GM13976 (cell line): Measurements from ENCODE around the gene GNAQ.
"Not testable (repeated sequence)": the region's sequence is repeated elsewhere in the genome, so short reads cannot be mapped to it uniquely, and the experiment has no call there.

Experiments
- DNase-seq: peaks from one replicate; pipeline ENCODE4 v3.0.0; 2012; ENCODE audit warnings: low spot score
- in situ Hi-C: fragments of 300-500 bp; cut with MboI; formaldehyde crosslinking; loops from one replicate; pipeline ENCODE4 v1.12.0; 2022; ENCODE audit warnings: low sequenced_read_pairs, mixed read lengths, inconsistent platforms; ENCODE audit not compliant: unreplicated experiment
- TF ChIP-seq, protein P1 (sequence below): IDR thresholded peaks from 2 replicates; pipeline ENCODE4 v1.5.1; 2012; ENCODE audit warnings: borderline replicate concordance, mild to moderate bottlenecking; ENCODE audit not compliant: insufficient read depth; ENCODE audit errors: extremely low read depth, missing control alignments, control extremely low read depth

Gene GNAQ

DNA sequence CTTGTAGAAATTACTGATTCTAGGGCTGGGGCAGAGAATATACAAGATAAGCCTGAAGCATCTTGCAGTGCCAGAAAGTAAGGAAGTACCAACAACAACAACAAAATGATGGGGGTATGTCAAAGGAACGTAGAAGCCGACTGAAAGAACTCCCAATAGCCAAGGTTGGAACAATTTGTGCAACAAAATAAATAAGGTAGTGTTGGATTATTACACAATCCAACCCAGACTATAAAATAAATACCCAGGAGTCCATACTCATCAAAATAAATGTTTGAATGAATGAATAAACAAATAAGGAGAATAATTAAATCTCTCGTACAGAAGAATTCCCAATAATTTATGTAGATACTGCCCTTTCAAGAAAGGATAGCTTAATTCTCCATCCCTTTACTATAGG, 31.1 kb upstream of the GNAQ start:
- in situ Hi-C loops: loop anchor here (25.0 kb wide), 1 partner anchor 100 kb away; no protein-coding TSS in a partner anchor
- TF ChIP-seq, protein P1, sequence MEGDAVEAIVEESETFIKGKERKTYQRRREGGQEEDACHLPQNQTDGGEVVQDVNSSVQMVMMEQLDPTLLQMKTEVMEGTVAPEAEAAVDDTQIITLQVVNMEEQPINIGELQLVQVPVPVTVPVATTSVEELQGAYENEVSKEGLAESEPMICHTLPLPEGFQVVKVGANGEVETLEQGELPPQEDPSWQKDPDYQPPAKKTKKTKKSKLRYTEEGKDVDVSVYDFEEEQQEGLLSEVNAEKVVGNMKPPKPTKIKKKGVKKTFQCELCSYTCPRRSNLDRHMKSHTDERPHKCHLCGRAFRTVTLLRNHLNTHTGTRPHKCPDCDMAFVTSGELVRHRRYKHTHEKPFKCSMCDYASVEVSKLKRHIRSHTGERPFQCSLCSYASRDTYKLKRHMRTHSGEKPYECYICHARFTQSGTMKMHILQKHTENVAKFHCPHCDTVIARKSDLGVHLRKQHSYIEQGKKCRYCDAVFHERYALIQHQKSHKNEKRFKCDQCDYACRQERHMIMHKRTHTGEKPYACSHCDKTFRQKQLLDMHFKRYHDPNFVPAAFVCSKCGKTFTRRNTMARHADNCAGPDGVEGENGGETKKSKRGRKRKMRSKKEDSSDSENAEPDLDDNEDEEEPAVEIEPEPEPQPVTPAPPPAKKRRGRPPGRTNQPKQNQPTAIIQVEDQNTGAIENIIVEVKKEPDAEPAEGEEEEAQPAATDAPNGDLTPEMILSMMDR: no peak

GRCh38 chr9:78054218-78054617, 22.6 kb upstream of the GNAQ start:
- in situ Hi-C loops: loop anchor here (25.0 kb wide), 1 partner anchor 108 kb away; no protein-coding TSS in a partner anchor
- DNase-seq: not testable (repeated sequence)

More for the DNA sequence above, 31.1 kb upstream of the GNAQ start:
- DNase-seq: no peak

- DNase-seq: no peak
- in situ Hi-C loops: loop anchor here (25.0 kb wide), 1 partner anchor 109 kb away; no protein-coding TSS in a partner anchor
- TF ChIP-seq, protein P1: no peak
Measured at GRCh38 chr9:78053627-78054026, 22.0 kb upstream of the GNAQ start.

DNA sequence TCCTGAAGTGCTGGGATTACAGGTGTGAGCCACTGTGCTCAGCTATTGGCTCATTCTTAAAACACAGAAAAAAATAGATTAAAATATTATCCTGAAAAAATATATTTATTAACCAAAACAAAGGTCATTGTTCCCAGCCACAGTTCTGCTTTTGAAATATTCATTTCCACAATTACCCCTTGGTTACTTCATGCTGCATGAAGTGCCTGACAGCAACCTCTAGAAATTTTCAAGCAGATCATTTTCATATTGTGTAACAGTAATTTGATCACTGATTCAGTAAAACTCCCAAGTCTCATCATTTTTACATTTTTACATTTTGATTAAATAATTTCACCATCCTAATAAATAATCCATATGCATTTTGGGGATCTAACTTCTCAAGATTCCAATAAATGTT, 18.8 kb upstream of the GNAQ start:
- DNase-seq: no peak
- in situ Hi-C loops: loop anchor here (25.0 kb wide), 1 partner anchor 112 kb away; no protein-coding TSS in a partner anchor
- TF ChIP-seq, protein P1: no peak

DNA sequence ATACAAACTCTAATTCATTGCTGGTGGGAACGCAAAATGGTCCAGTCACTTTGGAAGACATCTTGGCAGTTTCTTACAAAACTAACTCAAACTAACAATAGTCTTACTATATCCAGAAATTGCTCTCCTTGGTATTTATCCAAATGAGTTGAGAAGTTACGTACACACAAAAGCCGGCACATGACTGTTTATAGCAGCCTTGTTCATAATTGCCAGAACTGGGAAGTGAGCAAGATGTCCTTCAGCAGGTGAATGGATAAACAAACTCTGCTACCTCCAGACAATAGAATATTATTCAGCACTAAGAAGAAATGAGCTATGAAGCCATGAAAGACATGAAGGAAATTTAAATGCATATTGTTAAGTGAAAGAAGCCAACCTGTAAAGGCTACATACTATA, 17.9 kb upstream of the GNAQ start:
- DNase-seq: no peak
- in situ Hi-C loops: no loop called here
- TF ChIP-seq, protein P1: no peak

GRCh38 chr9:78047106-78047505, 15.5 kb upstream of the GNAQ start:
- no peak for DNase-seq
- TF ChIP-seq, protein P1: no peak
- in situ Hi-C loops: no loop called here

GRCh38 chr9:78046112-78046511, 14.5 kb upstream of the GNAQ start:
- no peak for DNase-seq
- TF ChIP-seq, protein P1: no peak
- in situ Hi-C loops: no loop called here

GRCh38 chr9:78044886-78045285, 13.3 kb upstream of the GNAQ start:
- TF ChIP-seq, protein P1: no peak
- DNase-seq: no peak
- in situ Hi-C loops: no loop called here
